ENCODE results near the gene ADGRG6. TPM values are rescaled to one million over a fixed set of nuclear protein-coding genes. Genes with fewer than 3 reads are reported as not detected.
A peak's percentile ranks its signal among the peaks of the same experiment; 100 is the strongest.

Gene ADGRG6
- total RNA-seq, 1 donor from 2014 or later, result 0.39 TPM

DNA sequence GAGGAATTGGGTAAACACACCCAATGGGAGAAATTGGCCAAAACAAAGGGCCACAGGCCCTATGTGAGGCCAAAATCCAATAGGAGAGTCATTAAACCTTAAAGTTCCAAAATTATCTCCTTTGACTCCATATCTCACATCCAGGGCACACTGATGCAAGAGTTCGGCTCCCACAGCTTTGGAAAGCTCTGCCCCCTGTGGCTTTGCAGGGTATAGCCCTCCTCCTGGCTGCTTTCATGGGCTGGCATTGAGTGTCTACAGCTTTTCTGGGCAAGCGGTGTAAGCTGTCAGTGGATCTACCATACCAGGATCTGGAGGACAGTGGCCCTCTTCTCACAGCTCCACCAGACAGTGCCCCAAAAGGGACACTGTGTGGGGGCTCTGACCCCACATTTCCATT lies 160.5 kb downstream of the ADGRG6 start:
- Histone ChIP-seq H3K27me3 (no peaks in the 10 kb centered on the region), H3K79me2 (ENCODE audit: low read depth) (no peaks in the 10 kb centered on the region), H3K9ac (no peak overlapping the region), H3K4me1 (no peaks in the 10 kb centered on the region), H3K4me3 (no peak overlapping the region), H3K9me3 (ENCODE audit: low read depth) (no peaks in the 10 kb centered on the region), H3F3A (ENCODE audit: low read depth) (no peaks in the 10 kb centered on the region), H3K27ac (no peak overlapping the region), H4K20me1 (ENCODE audit: low read depth) (no peaks in the 10 kb centered on the region), H3K4me2 (no peak overlapping the region), H2AFZ (replicated peaks) (no peak overlapping the region), H3K36me3 (no peaks in the 10 kb centered on the region)
- H3K4me1 Mint-ChIP-seq, result no peaks in the 10 kb centered on the region
- DNase-seq (ENCODE audit: low spot score), result no peak
- TF ChIP-seq EZH2 (IDR thresholded peaks at IDR 0.05) (no peak), EZH2phosphoT487 (IDR thresholded peaks at IDR 0.05) (no peak)
- TF ChIP-seq, protein P1, sequence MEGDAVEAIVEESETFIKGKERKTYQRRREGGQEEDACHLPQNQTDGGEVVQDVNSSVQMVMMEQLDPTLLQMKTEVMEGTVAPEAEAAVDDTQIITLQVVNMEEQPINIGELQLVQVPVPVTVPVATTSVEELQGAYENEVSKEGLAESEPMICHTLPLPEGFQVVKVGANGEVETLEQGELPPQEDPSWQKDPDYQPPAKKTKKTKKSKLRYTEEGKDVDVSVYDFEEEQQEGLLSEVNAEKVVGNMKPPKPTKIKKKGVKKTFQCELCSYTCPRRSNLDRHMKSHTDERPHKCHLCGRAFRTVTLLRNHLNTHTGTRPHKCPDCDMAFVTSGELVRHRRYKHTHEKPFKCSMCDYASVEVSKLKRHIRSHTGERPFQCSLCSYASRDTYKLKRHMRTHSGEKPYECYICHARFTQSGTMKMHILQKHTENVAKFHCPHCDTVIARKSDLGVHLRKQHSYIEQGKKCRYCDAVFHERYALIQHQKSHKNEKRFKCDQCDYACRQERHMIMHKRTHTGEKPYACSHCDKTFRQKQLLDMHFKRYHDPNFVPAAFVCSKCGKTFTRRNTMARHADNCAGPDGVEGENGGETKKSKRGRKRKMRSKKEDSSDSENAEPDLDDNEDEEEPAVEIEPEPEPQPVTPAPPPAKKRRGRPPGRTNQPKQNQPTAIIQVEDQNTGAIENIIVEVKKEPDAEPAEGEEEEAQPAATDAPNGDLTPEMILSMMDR (IDR thresholded peaks at IDR 0.05), result peak; percentile 28
- peaks cover 2% of the 10 kb centered on the region for H3K27me3 Mint-ChIP-seq (ENCODE audit: insufficient read depth, low read depth)
- H3K4me3 Mint-ChIP-seq, result no peak overlapping the region
- no peak overlapping the region for H3K27ac Mint-ChIP-seq
- no peaks in the 10 kb centered on the region for H3K36me3 Mint-ChIP-seq
- peaks cover 2% of the 10 kb centered on the region for H3K9me3 Mint-ChIP-seq

DNA sequence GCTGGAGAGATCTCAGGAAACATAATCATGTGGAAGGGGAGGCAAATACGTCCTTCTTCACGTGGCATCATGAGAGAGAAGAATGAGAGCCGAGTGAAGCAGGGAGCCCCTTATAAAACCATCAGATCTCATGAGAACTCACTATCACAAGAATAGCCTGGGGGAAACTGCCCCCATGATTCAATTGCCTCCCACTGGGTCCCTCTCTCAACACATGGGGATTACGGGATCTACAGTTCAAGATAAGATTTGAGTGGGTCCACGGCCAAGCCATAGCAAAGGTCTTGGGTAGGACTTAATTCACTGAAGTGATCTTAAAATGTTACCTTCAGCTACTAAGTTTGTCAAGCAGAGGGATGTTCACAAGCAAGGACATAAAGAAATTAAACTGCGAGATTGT lies 162.2 kb downstream of the ADGRG6 start:
- Histone ChIP-seq H3F3A (ENCODE audit: low read depth) (no peaks in the 10 kb centered on the region), H3K9me3 (ENCODE audit: low read depth) (no peaks in the 10 kb centered on the region), H3K36me3 (no peaks in the 10 kb centered on the region), H3K4me3 (no peak overlapping the region), H4K20me1 (ENCODE audit: low read depth) (no peaks in the 10 kb centered on the region), H3K79me2 (ENCODE audit: low read depth) (no peaks in the 10 kb centered on the region), H3K4me2 (no peak overlapping the region), H3K4me1 (no peaks in the 10 kb centered on the region), H3K27me3 (no peaks in the 10 kb centered on the region), H2AFZ (replicated peaks) (no peak overlapping the region), H3K9ac (no peak overlapping the region), H3K27ac (no peak overlapping the region)
- H3K9me3 Mint-ChIP-seq, result peaks cover 2% of the 10 kb centered on the region
- no peak for DNase-seq (ENCODE audit: low spot score)
- no peak overlapping the region for H3K27ac Mint-ChIP-seq
- peaks cover 2% of the 10 kb centered on the region for H3K27me3 Mint-ChIP-seq (ENCODE audit: insufficient read depth, low read depth)
- TF ChIP-seq EZH2phosphoT487 (IDR thresholded peaks at IDR 0.05) (no peak), EZH2 (IDR thresholded peaks at IDR 0.05) (no peak)
- TF ChIP-seq, protein P1 (IDR thresholded peaks at IDR 0.05), result no peak
- H3K4me3 Mint-ChIP-seq, result no peak overlapping the region
- H3K4me1 Mint-ChIP-seq, result no peaks in the 10 kb centered on the region
- H3K36me3 Mint-ChIP-seq, result no peaks in the 10 kb centered on the region

GRCh38 chr6:142469220-142469619 lies 167.4 kb downstream of the ADGRG6 start:
- no peak for DNase-seq (ENCODE audit: low spot score)
- H3K9me3 Mint-ChIP-seq, result no peaks in the 10 kb centered on the region
- Histone ChIP-seq H2AFZ (replicated peaks) (no peak overlapping the region), H3K79me2 (ENCODE audit: low read depth) (no peaks in the 10 kb centered on the region), H3K4me1 (no peaks in the 10 kb centered on the region), H3K9ac (no peak overlapping the region), H3K27me3 (no peaks in the 10 kb centered on the region), H4K20me1 (ENCODE audit: low read depth) (no peaks in the 10 kb centered on the region), H3F3A (ENCODE audit: low read depth) (no peaks in the 10 kb centered on the region), H3K4me3 (no peak overlapping the region), H3K27ac (no peak overlapping the region), H3K4me2 (no peak overlapping the region), H3K36me3 (no peaks in the 10 kb centered on the region), H3K9me3 (ENCODE audit: low read depth) (no peaks in the 10 kb centered on the region)
- no peaks in the 10 kb centered on the region for H3K36me3 Mint-ChIP-seq
- no peaks in the 10 kb centered on the region for H3K4me1 Mint-ChIP-seq
- no peaks in the 10 kb centered on the region for H3K27me3 Mint-ChIP-seq (ENCODE audit: insufficient read depth, low read depth)
- H3K27ac Mint-ChIP-seq, result no peak overlapping the region
- H3K4me3 Mint-ChIP-seq, result no peak overlapping the region
- TF ChIP-seq EZH2 (IDR thresholded peaks at IDR 0.05) (no peak), EZH2phosphoT487 (IDR thresholded peaks at IDR 0.05) (no peak)
- TF ChIP-seq, protein P1 (IDR thresholded peaks at IDR 0.05), result no peak
